ENCODE results near the gene CST9. TPM values are rescaled to one million over a fixed set of nuclear protein-coding genes. Genes with fewer than 3 reads are reported as not detected.
"Not testable (repeated sequence)": the region's sequence is repeated elsewhere in the genome, so short reads cannot be mapped to it uniquely, and the experiment has no call there.

CST9 gene
- total RNA-seq, 2 donors from 2014 or later = not detected

GRCh38 chr20:23626040-23626620 is 20.4 kb upstream of the CST9 start:
- no peaks in the 10 kb centered on the region for H3K36me3 ChIP-seq
- ATAC-seq (ENCODE audit: insufficient number of reproducible peaks, low FRiP score, low read depth) (no peak), DNase-seq (ENCODE audit: low spot score) (no peak)
- H3K27me3 ChIP-seq (replicated peaks; ENCODE audit: insufficient read depth) = no peaks in the 10 kb centered on the region
- H3K27ac ChIP-seq = no peak overlapping the region
- no peak overlapping the region for H3K4me3 ChIP-seq
- H3K9me3 ChIP-seq = no peaks in the 10 kb centered on the region
- peaks cover 8 to 25% of the 10 kb centered on the region in 2 donors for H3K4me1 ChIP-seq (ENCODE audit: control insufficient read depth in 1 of 2, low read depth in 2 of 2)
- no peak for TF ChIP-seq CTCF (IDR thresholded peaks at IDR 0.05)

- no peak for TF ChIP-seq CTCF (IDR thresholded peaks at IDR 0.05)
- Histone ChIP-seq H3K4me1 (ENCODE audit: control insufficient read depth in 1 of 2, low read depth in 2 of 2) (peaks cover 8 to 25% of the 10 kb centered on the region in 2 donors), H3K36me3 (no peaks in the 10 kb centered on the region), H3K4me3 (no peak overlapping the region), H3K9me3 (no peaks in the 10 kb centered on the region), H3K27ac (no peak overlapping the region), H3K27me3 (replicated peaks; ENCODE audit: insufficient read depth) (no peaks in the 10 kb centered on the region)
- DNase-seq (ENCODE audit: low spot score) (no peak), ATAC-seq (ENCODE audit: insufficient number of reproducible peaks, low FRiP score, low read depth) (no peak)
Measured at GRCh38 chr20:23625236-23625964, 19.7 kb upstream of the CST9 start.

- Histone ChIP-seq H3K9me3 (no peaks in the 10 kb centered on the region), H3K27me3 (replicated peaks; ENCODE audit: insufficient read depth) (no peaks in the 10 kb centered on the region), H3K4me1 (ENCODE audit: control insufficient read depth in 1 of 2, low read depth in 2 of 2) (peaks cover 7 to 23% of the 10 kb centered on the region in 2 donors), H3K4me3 (no peak overlapping the region), H3K36me3 (no peaks in the 10 kb centered on the region), H3K27ac (peak overlapping the region; percentile 86 to 95)
- no peak for TF ChIP-seq CTCF (IDR thresholded peaks at IDR 0.05)
- no peak for ATAC-seq (ENCODE audit: insufficient number of reproducible peaks, low FRiP score, low read depth)
- DNase-seq (ENCODE audit: low spot score) = no peak
Measured at GRCh38 chr20:23624324-23624691, 18.6 kb upstream of the CST9 start.

- Histone ChIP-seq H3K9me3 (no peaks in the 10 kb centered on the region), H3K4me3 (no peak overlapping the region), H3K27ac (peak overlapping the region; percentile 86 to 95), H3K36me3 (no peaks in the 10 kb centered on the region), H3K27me3 (replicated peaks; ENCODE audit: insufficient read depth) (no peaks in the 10 kb centered on the region), H3K4me1 (ENCODE audit: control insufficient read depth in 1 of 2, low read depth in 2 of 2) (peaks cover 6 to 18% of the 10 kb centered on the region in 2 donors)
- no peak for TF ChIP-seq CTCF (IDR thresholded peaks at IDR 0.05)
- ATAC-seq (ENCODE audit: insufficient number of reproducible peaks, low FRiP score, low read depth) (no peak), DNase-seq (ENCODE audit: low spot score) (no peak)
Measured at GRCh38 chr20:23623666-23624323, 18.1 kb upstream of the CST9 start.

GRCh38 chr20:23622839-23623343 is 17.2 kb upstream of the CST9 start:
- ATAC-seq (ENCODE audit: insufficient number of reproducible peaks, low FRiP score, low read depth) = peak; percentile 94
- peaks cover 6 to 18% of the 10 kb centered on the region in 2 donors for H3K4me1 ChIP-seq (ENCODE audit: control insufficient read depth in 1 of 2, low read depth in 2 of 2)

GRCh38 chr20:23622401-23622800 is 16.7 kb upstream of the CST9 start:
- Histone ChIP-seq H3K4me3 (peak overlapping the region; percentile 65), H3K27ac (peak overlapping the region; percentile 86 to 95), H3K4me1 (ENCODE audit: control insufficient read depth in 1 of 2, low read depth in 2 of 2) (peaks cover 6 to 18% of the 10 kb centered on the region in 2 donors)
- ATAC-seq (ENCODE audit: insufficient number of reproducible peaks, low FRiP score, low read depth); H3K36me3 ChIP-seq; H3K9me3 ChIP-seq; DNase-seq (ENCODE audit: low spot score); H3K27me3 ChIP-seq (replicated peaks; ENCODE audit: insufficient read depth): not testable (repeated sequence)

More at GRCh38 chr20:23622839-23623343, 17.2 kb upstream of the CST9 start:
- peak overlapping the region; percentile 65 for H3K4me3 ChIP-seq
- peak overlapping the region; percentile 86 to 95 for H3K27ac ChIP-seq
- no peaks in the 10 kb centered on the region for H3K9me3 ChIP-seq
- no peaks in the 10 kb centered on the region for H3K36me3 ChIP-seq
- no peaks in the 10 kb centered on the region for H3K27me3 ChIP-seq (replicated peaks; ENCODE audit: insufficient read depth)
- TF ChIP-seq CTCF (IDR thresholded peaks at IDR 0.05) = no peak
- DNase-seq (ENCODE audit: low spot score) = no peak

GRCh38 chr20:23620670-23621386 is 15.1 kb upstream of the CST9 start:
- DNase-seq (ENCODE audit: low spot score) = not testable (repeated sequence)

More at GRCh38 chr20:23620670-23621386, 15.1 kb upstream of the CST9 start:
- H3K36me3 ChIP-seq; H3K4me3 ChIP-seq; H3K27me3 ChIP-seq (replicated peaks; ENCODE audit: insufficient read depth); H3K27ac ChIP-seq; H3K9me3 ChIP-seq; ATAC-seq (ENCODE audit: insufficient number of reproducible peaks, low FRiP score, low read depth): not testable (repeated sequence)
- peaks cover 6 to 18% of the 10 kb centered on the region in 2 donors for H3K4me1 ChIP-seq (ENCODE audit: control insufficient read depth in 1 of 2, low read depth in 2 of 2)
